Activated T-helper 9 cell treated with anti-CD3 and anti-CD28 coated beads, Interleukin-2, amount 50 U/mL, for 16 hours (primary cell): Measurements from ENCODE around the gene GGCT.

ENCODE experiments used
- DNase-seq: peaks from one replicate; pipeline ENCODE4 v3.0.0-alpha.2; 2020; ENCODE audit warnings: low read depth

The GGCT gene

GRCh38 chr7:30478349-30479201 lies 26.1 kb downstream of the GGCT start, which contains the start of gene NOD1:
NOD1 (minus strand) TSS chr7:30478784; CDS start chr7:30456921, 21,863 bp downstream.
- peak; percentile 46 for DNase-seq

GRCh38 chr7:30476459-30477145 lies 28.0 kb downstream of the GGCT start:
- DNase-seq, result no peak

DNA sequence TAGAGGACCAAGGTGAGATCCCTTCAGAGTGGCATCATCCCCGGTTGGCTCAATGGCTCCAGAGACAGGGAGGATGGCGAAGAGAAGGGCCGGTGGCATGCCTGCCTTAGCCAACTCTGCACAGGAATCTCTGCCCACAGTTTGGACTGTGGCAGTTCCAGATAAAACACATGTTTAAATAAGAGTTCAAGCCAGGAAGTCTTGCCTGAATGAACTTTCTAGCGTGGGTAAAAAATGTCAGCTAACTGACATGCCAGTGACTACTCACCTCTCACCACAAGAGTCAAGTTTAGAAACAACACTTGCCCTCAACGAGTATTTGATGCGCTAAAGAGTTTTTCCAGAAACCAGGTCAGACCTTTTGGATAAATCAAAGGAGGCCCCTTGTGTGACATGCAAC lies 29.0 kb downstream of the GGCT start:
- DNase-seq, result no peak

- no peak for DNase-seq
Observed at GRCh38 chr7:30474893-30475292, 29.7 kb downstream of the GGCT start.

DNA sequence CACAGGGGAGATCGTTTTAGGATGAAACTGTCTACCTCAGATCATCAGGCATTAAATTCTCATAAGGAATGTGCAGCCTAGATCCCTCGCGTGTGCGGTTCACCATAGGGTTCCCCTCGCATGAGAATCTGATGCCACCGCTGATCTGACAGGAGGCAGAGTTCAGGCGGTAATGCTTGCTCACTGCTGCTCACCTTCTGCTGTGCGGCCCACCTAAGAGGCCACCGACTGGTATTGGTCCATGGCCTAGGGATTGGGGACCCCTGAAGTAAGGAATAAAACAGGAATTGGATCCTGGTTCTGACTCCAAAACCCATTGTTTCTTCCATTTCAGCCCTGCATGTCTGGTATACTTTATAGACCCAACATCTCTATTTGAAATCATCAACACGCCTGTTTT lies 30.1 kb downstream of the GGCT start:
- DNase-seq, result no peak

- DNase-seq, result no peak
Observed at GRCh38 chr7:30473903-30474302, 30.7 kb downstream of the GGCT start.

- no peak for DNase-seq
Observed at GRCh38 chr7:30472784-30473775, 31.5 kb downstream of the GGCT start.

DNA sequence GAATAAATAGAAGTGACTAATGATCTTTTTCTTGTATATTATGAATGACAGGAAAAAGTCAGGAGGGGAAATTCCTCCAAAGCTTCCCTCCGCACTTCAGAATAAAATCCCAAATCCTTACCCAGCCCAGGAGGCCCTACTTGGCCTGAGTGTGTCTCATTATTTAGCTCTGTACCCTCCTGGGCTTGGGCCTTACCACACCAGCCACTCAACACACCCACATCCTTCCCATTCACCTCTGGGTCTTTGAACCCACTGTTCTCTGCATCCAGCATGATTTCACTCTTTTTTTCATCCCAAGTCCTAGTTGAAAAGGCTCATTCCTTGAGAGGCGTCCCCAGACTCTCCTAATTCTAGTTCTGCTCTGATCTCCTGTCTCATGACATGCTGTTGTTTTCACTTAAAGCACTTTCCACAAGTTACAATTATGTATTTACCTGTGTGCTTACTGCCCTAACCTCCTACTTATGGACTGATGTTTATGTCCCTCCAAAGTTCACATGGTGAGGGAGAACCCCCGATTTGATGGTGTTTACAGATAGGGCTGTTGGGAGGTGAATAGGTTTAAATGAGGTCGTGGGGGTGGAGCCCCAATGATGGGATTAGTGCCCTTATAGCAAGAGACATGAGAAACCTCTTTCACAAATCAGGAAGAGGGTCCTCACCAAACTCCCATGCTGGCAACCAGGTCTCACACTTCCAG lies 32.4 kb downstream of the GGCT start:
- DNase-seq, result no peak

- DNase-seq, result no peak
Observed at GRCh38 chr7:30471205-30471604, 33.4 kb downstream of the GGCT start.

DNA sequence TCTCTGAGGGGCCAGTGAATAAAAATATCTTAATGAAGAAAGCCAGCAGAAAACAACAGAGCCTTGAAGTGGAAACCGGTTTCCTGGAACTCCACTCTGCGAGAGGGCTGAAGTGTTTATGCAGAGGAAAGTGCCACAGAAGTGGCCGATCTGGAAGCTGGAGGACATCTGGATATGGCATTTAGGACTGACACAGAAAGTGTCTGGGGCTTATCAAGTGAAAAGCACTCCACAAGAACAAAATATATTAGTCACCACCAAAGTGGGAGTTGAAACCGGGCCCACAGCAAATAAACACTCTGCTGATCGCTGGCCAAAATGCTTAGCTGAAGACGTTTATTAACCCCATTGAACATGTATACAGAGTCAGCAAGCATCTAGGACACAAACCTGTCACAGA lies 33.9 kb downstream of the GGCT start:
- DNase-seq, result no peak

DNA sequence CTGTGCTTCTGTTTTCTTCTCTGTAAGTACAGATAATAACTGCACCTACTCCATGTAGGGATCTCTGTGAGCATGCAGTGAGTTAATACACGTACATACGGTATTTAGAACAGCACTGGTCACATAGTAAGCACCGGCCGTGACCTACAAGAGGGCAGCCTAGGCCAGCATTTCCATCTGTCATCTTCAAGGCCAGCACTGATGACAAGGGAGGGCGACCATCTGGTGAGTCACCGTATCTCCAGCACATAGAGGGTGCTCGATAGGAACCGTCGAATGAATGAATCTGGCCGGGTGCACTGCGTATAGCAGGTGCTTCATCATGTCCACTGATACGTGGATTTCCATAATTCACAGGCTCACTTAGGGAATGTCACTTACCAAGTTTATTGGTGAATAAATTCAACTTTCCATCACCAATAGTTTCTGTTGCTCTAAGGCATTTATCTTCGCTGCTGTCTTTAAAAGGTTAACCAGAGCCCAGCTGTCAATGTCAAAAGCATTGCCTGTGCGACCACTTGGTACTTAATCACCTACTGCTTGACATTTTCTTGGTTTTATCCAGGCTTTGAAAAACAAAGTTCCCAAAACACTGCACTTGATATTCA lies 34.4 kb downstream of the GGCT start:
- no peak for DNase-seq

DNA sequence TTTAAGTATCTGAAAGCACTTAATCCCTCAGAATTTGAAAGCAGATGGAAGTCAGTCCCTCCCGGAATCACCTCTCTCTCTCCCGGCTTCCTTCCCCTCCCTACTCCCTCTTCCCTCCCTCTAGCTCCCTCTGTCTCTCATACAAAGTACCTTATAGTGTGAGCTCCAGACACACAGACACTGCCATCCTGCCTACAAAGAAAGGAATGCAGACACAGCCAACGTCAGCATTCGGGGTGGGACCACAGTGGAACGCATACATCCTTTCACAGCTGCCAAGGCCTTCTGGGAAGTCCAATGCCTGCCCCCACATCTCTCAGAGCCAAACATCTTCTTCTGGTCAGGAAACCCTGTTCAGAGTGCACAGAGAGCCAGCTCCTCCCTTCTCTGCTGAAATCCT lies 35.3 kb downstream of the GGCT start:
- no peak for DNase-seq

- no peak for DNase-seq
Observed at GRCh38 chr7:30468791-30469190, 35.8 kb downstream of the GGCT start.

- DNase-seq, result no peak
Observed at GRCh38 chr7:30468041-30468440, 36.6 kb downstream of the GGCT start.

GRCh38 chr7:30467271-30467670 lies 37.4 kb downstream of the GGCT start:
- no peak for DNase-seq

GRCh38 chr7:30466266-30466665 lies 38.4 kb downstream of the GGCT start:
- no peak for DNase-seq

- no peak for DNase-seq
Observed at GRCh38 chr7:30465811-30466180, 38.8 kb downstream of the GGCT start.

DNA sequence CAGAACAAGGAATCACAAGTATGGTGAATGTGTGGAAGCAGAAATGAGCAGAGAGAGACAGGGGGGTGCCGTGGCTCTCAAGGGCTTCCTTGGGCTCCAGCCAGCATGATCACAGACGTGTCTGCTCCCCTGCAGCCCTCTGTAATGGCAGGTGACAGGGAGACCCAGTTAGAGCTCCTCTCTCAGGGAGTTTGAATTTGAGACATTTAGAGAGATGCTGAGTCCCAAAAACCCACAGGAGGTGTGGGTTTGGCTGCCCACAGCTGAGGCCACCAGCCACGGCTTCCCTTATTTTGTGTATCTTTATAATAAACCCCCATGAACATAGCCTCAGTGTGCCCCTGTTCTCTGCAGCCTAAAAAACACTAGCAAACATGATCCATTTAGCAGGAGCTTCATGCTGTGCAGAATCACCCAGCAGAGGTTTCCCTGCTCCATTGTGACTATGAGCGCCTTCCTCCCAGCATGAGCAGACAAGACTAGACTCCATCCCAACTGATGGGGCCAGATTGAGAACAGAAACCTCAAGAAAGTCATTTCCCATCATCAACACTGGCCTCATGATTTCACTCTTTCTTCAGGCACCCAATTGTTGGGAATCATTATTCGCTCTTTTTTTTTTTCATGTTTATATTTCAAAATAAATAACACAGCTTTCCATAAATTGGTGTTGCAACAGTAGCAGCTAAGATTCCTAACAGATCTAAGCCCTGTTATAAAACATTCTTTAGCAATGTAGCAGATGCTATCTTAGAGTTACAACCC lies 39.4 kb downstream of the GGCT start:
- no peak for DNase-seq

DNA sequence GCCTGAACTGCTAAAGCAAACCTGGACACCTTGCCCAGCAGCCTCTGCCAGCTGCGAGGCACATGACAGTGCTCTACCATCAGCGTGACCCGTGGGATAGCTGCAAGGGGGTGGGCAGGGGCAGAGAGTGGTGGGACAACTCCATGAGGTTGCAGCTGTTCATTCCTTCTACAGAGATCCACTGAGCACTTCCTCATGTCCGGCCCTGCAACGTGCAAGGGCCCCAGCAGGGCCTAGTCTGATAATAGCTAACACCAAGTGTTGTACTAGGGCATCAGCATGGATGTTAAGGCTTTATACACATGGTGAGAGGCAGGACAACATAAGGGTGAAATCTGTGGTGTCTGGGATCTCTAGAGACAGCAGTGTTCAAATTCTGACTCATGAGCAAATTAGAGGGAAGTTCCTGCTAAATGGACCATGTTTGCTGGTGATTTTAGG lies 40.4 kb downstream of the GGCT start:
- DNase-seq, result no peak

DNA sequence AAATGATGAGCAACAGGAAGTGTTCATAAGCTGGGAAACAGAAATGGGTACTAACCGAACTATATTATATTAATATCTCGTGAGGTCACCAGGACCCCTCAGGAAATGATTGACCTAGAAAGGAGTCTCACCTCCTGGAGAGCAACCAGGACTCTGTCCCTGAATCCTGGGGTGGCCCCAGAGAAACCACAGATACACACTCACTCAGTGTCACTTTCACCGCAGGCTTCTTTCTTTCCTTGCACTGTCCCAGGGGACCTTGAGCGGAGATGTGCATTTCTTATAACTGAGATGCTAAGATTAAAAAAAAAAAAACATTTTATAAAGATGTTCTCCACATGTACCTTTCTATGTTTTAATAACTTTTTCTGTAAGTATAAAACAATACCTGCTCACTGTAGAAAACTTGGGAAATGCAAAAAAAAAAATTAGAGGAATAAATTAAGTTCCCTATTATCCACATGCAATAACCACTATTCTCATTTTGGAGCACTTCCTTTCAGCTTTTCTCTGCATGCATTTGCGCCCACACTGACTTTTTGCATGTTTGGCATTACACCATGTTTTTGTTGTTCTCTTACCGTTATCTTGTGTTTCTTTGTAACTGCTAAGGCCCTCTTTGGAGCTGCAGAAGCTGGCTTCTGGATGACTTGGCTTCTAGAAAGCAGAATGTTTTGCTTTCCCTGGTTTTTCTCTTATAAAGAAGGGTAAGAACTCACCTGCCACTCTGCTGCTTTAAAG lies 41.1 kb downstream of the GGCT start:
- no peak for DNase-seq
